MG63 (cell line): ENCODE measurements around the gene CDH4. TPM values are rescaled to one million over a fixed set of nuclear protein-coding genes. Genes with fewer than 3 reads are reported as not detected.

ENCODE experiments used
- DNase-seq: peaks from one replicate; pipeline ENCODE4 v3.0.0-alpha.2; 2020
- H3K27me3 ChIP-seq: fragments of 250-450 bp; sonication (Bioruptor Pico); 2 replicates; pipeline ENCODE4 v1.5.1; 2020; ENCODE audit warnings: mild to moderate bottlenecking, moderate library complexity
- H3K36me3 ChIP-seq: fragments of 250-450 bp; sonication (Bioruptor Pico); 2 replicates; pipeline ENCODE4 v1.5.1; 2020; ENCODE audit warnings: mild to moderate bottlenecking, moderate library complexity
- H3K4me3 ChIP-seq: fragments of 250-450 bp; sonication (Bioruptor Pico); 2 replicates; pipeline ENCODE4 v1.5.1; 2020; ENCODE audit warnings: mild to moderate bottlenecking, moderate library complexity
- H3K9me3 ChIP-seq: fragments of 250-450 bp; sonication (Bioruptor Pico); 2 replicates; pipeline ENCODE4 v1.5.1; 2020; ENCODE audit warnings: mild to moderate bottlenecking, moderate library complexity
- total RNA-seq: library from RNA; depleted of rRNA; stranded (reverse); fragments of >200 nt; shearing (Covaris generic); gene quantifications from 2 replicates; pipeline ENCODE4 v1.2.3, GENCODE V29; 2014; ENCODE audit warnings: low replicate concordance

CDH4 gene
- total RNA-seq, 1 experiment from 2014 or later = not detected

GRCh38 chr20:61891916-61892649, 640.0 kb downstream of the CDH4 start:
- Histone ChIP-seq H3K9me3 (no peaks in the 10 kb centered on the region), H3K4me3 (no peak overlapping the region), H3K36me3 (no peaks in the 10 kb centered on the region), H3K27me3 (peaks cover 8% of the 10 kb centered on the region)
- no peak for DNase-seq

GRCh38 chr20:61895016-61895415, 643.0 kb downstream of the CDH4 start:
- Histone ChIP-seq H3K4me3 (no peak overlapping the region), H3K36me3 (no peaks in the 10 kb centered on the region), H3K9me3 (no peaks in the 10 kb centered on the region), H3K27me3 (peaks cover 37% of the 10 kb centered on the region)
- no peak for DNase-seq

GRCh38 chr20:61895686-61896057, 643.6 kb downstream of the CDH4 start:
- Histone ChIP-seq H3K9me3 (no peaks in the 10 kb centered on the region), H3K4me3 (no peak overlapping the region), H3K27me3 (peaks cover 40% of the 10 kb centered on the region), H3K36me3 (no peaks in the 10 kb centered on the region)
- DNase-seq = no peak

GRCh38 chr20:61896058-61896961, 644.2 kb downstream of the CDH4 start:
- Histone ChIP-seq H3K9me3 (no peaks in the 10 kb centered on the region), H3K4me3 (no peak overlapping the region), H3K36me3 (no peaks in the 10 kb centered on the region), H3K27me3 (peaks cover 41% of the 10 kb centered on the region)
- peak; percentile 45 for DNase-seq

- H3K4me3 ChIP-seq = no peak overlapping the region
- DNase-seq = no peak
- no peaks in the 10 kb centered on the region for H3K36me3 ChIP-seq
These were observed 645.6 kb downstream of the CDH4 start for GRCh38 chr20:61897401-61898295.

GRCh38 chr20:61898405-61898804, 646.3 kb downstream of the CDH4 start:
- Histone ChIP-seq H3K9me3 (no peaks in the 10 kb centered on the region), H3K4me3 (no peak overlapping the region), H3K36me3 (no peaks in the 10 kb centered on the region), H3K27me3 (peaks cover 52% of the 10 kb centered on the region)
- no peak for DNase-seq

More at GRCh38 chr20:61897401-61898295, 645.6 kb downstream of the CDH4 start:
- H3K27me3 ChIP-seq = peaks cover 52% of the 10 kb centered on the region
- no peaks in the 10 kb centered on the region for H3K9me3 ChIP-seq

- peak; percentile 18 for DNase-seq
- no peak overlapping the region for H3K4me3 ChIP-seq
- no peaks in the 10 kb centered on the region for H3K36me3 ChIP-seq
- H3K27me3 ChIP-seq = peaks cover 52% of the 10 kb centered on the region
- H3K9me3 ChIP-seq = no peaks in the 10 kb centered on the region
These were observed 648.2 kb downstream of the CDH4 start for GRCh38 chr20:61900011-61900944.

GRCh38 chr20:61900945-61901293, 648.9 kb downstream of the CDH4 start:
- Histone ChIP-seq H3K27me3 (peaks cover 52% of the 10 kb centered on the region), H3K36me3 (no peaks in the 10 kb centered on the region), H3K4me3 (no peak overlapping the region), H3K9me3 (no peaks in the 10 kb centered on the region)
- no peak for DNase-seq

- no peak for DNase-seq
- Histone ChIP-seq H3K9me3 (no peaks in the 10 kb centered on the region), H3K27me3 (peaks cover 49% of the 10 kb centered on the region), H3K4me3 (no peak overlapping the region), H3K36me3 (no peaks in the 10 kb centered on the region)
These were observed 649.5 kb downstream of the CDH4 start for GRCh38 chr20:61901392-61902220.

GRCh38 chr20:61902221-61902869, 650.3 kb downstream of the CDH4 start:
- DNase-seq = no peak
- H3K36me3 ChIP-seq = no peaks in the 10 kb centered on the region

GRCh38 chr20:61903575-61904340, 651.7 kb downstream of the CDH4 start:
- Histone ChIP-seq H3K27me3 (peaks cover 27% of the 10 kb centered on the region), H3K36me3 (no peaks in the 10 kb centered on the region), H3K9me3 (no peaks in the 10 kb centered on the region), H3K4me3 (no peak overlapping the region)
- no peak for DNase-seq

More at GRCh38 chr20:61902221-61902869, 650.3 kb downstream of the CDH4 start:
- Histone ChIP-seq H3K4me3 (no peak overlapping the region), H3K27me3 (peaks cover 41% of the 10 kb centered on the region), H3K9me3 (no peaks in the 10 kb centered on the region)

GRCh38 chr20:61904456-61904855, 652.4 kb downstream of the CDH4 start:
- no peak for DNase-seq
- Histone ChIP-seq H3K9me3 (no peaks in the 10 kb centered on the region), H3K4me3 (no peak overlapping the region), H3K36me3 (no peaks in the 10 kb centered on the region), H3K27me3 (peaks cover 20% of the 10 kb centered on the region)

GRCh38 chr20:61905781-61906523, 653.9 kb downstream of the CDH4 start:
- H3K27me3 ChIP-seq = peaks cover 12% of the 10 kb centered on the region

More at GRCh38 chr20:61905781-61906523, 653.9 kb downstream of the CDH4 start:
- no peak for DNase-seq
- Histone ChIP-seq H3K4me3 (no peak overlapping the region), H3K36me3 (no peaks in the 10 kb centered on the region), H3K9me3 (no peaks in the 10 kb centered on the region)
